Cerebellar nuclear complex (tissue), 1 donor: ENCODE data around the gene OR8G1.
"Not testable (repeated sequence)": the region's sequence is repeated elsewhere in the genome, so short reads cannot be mapped to it uniquely, and the experiment has no call there.

ENCODE experiments used
- DNase-seq, 2 experiments: peaks; one replicate each; lab custom pipeline; 2025; lab: John Stamatoyannopoulos, UW

Gene OR8G1

GRCh38 chr11:124240621-124241397, at the start of gene OR8G1:
OR8G1 (plus strand) TSS chr11:124241095; CDS start chr11:124249676, 8,581 bp downstream.
- DNase-seq, result no peak

DNA sequence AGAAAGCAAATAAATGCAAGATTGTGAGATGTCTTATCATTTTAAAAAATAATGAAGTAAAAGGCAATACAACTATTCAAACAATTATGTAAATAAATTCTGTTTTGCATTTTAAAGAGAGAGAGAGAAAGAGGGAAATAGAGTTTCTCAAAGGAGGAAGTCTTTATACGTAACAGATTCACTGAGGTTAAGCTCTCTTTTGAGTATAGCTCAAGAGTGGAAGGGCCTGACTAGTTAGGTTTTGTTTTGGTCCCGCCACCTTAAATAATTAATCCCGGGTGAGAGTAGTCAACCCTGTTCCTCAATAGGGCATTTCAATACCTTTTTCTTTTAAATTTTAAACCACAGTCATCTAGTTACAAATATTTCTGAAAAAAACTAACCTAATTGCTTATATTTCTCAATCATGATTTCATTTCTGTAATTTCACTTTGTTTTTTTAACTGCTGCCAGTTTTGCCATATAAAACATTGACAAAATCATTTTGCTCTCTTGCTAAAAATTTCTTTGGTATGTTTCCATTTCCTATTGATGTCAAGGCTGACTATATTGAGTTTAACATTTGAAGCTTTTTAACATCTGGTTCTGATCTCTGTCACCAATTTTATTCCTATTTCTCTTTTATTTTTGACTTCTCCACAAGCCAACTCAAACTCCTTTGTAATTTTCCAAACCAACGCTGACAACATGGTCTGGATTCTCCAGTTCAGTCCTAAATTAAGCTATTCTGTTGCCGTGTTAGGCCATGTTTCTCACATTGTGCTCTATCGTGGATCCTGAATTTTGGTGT, 47.5 kb upstream of the OR8G1 start:
- no peak for DNase-seq

DNA sequence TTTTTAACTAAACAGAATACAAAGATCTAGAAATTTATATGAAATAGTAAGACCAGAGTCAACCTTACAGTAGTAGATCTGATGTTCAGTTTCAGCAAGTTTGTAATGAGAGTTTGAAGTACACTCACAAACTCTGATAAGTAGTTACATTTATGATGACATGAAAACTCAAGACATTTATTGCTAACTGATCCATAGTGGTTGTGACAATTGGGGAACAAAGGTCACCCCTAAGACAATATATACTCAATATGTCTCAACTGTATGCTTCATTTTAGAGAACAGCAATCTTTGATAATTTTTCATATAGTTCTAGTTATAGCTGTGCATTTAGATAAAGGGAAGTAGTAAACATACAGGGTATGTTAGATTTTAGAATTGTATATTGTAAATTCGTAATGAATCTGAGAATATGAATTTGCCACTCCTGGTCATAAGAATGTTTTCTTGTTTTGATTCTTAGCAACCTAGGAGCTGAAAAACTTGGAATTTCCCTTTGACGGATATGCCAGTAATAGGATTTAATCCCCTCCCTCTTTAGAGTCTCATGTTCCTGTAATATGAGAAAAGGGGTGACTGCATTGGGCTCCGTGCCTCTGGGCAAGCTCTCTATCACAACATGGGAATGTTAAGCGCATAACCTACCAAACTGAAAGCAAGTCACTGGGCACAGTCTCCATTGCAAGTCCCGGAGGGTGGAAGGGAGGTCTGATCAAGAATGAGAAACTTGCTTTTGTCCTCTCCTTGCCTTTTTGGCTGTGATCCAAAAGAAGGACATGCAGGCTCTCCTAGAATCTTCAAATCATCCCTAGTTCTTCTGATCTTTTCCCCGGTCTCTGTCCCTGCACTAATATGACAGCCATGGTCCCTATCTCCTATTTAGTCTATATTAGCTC, 46.4 kb upstream of the OR8G1 start:
- DNase-seq, result no peak

DNA sequence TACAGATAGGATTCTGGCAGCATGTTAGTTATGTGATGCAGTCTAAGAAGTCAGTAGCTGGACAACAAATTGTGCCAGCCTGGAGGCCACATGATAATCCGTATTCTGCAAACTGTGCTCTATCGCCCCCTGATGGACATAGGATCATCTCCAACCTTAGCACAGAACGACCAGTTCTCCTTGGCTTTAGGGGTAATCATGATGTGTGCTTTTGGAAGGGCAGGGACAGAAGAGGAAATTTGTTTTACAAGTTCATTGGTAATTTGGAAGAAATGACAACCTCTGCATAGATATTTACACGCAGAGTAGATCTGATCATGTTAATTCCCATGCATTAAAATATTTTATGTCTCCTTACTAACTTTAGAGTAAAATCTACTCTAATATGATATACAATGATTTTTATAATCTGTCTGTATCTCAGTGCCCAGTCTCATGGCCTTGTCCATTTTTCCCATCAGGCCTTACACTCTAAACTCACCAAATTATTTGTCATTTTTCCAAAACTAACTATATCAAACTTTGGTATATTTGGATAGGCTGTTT, 45.6 kb upstream of the OR8G1 start:
- DNase-seq, result no peak

GRCh38 chr11:124197999-124198398, 42.9 kb upstream of the OR8G1 start:
- no peak for DNase-seq

GRCh38 chr11:124198897-124199296, 42.0 kb upstream of the OR8G1 start:
- no peak for DNase-seq

GRCh38 chr11:124199702-124200101, 41.2 kb upstream of the OR8G1 start:
- no peak for DNase-seq

GRCh38 chr11:124200671-124201070, 40.2 kb upstream of the OR8G1 start:
- no peak for DNase-seq

DNA sequence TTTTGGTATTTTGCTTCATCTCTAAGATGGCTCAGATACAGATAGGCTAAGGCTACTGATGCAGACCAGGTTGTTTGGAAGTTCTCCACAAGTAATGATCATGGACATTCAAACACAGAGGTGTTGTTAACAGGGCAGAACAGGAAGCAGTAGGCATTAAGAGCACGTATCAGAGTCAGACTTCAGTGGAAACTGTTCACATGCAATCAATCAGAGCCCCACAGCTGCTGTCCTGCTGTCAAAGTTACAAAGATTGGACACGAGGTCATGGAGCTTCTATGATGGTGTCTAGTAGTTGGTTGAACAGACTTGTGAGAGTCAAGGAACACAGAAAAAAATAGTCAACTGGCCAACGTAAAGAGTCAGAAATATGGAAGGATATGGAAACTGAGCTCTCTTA, 37.9 kb upstream of the OR8G1 start:
- no peak for DNase-seq

DNA sequence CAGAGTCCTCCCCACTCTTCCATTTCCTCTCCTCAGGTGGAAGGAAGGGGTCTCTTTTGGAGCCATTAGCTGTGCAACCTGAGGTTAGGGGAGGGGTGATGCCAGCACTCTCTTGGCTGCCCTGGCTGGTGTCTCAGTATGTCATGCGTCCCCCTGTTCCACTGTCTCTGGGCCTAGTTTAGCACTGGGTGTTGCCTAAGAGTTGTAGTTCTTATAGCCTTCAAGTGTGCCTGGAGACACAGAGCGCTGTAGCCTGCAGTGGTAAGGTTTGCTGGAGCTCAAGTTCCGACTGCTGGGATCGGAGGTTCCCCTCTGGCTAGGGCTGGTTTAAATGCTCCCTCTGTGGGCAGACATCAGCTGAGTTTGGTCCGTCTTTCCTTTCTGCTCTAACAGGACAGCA, 36.9 kb upstream of the OR8G1 start:
- DNase-seq, result no peak

- no peak for DNase-seq
These were observed 33.6 kb upstream of the OR8G1 start for GRCh38 chr11:124207102-124207792.

DNA sequence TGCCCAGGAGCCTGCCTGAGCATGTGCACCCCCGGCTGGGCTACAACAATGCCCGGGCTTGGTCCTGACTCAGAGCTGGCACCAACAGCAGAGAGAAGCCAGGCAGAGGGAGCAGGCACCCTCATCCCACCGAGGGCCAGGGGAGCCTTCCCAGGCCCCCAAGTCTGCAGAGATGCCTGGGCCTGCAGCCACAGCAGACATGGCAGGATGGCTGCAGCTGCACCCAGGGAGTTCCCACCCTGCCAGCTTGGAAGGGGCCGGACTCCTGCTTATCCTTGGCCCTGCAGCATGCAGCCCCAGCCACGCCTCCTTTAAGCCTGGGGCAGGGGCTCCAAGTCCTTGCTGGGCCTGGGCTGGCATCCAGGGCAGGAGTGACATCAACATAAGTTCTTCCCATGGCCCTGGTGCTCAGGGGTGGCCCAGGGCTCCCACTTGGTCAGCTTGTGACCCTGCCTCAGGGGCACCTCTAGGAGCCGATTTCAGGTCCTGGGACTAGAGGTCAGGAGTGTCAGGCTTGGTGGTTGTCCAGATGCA, 31.0 kb upstream of the OR8G1 start:
- no peak for DNase-seq

- no peak for DNase-seq
These were observed 30.5 kb upstream of the OR8G1 start for GRCh38 chr11:124210421-124210820.

GRCh38 chr11:124211321-124211720, 29.6 kb upstream of the OR8G1 start:
- no peak for DNase-seq

- DNase-seq, result no peak
These were observed 26.9 kb upstream of the OR8G1 start for GRCh38 chr11:124214027-124214426.

DNA sequence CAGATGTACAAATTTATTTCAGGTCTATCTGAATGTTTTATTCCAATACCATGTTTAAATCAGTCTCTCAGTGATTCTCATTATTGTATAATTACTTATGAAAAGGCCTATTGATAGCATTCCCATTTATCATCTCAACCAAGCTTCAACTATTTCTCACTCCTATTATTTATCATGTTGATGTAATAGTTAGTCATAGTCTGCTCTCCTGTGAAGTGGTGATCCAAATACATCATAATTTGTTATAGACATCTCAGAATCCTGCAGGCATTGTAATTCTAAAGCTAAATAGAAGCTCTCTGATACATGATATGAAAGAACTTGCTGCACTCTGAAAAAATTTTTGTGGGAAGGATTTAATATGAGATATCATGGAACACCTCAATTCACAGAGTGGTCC, 21.8 kb upstream of the OR8G1 start:
- DNase-seq, result no peak

DNA sequence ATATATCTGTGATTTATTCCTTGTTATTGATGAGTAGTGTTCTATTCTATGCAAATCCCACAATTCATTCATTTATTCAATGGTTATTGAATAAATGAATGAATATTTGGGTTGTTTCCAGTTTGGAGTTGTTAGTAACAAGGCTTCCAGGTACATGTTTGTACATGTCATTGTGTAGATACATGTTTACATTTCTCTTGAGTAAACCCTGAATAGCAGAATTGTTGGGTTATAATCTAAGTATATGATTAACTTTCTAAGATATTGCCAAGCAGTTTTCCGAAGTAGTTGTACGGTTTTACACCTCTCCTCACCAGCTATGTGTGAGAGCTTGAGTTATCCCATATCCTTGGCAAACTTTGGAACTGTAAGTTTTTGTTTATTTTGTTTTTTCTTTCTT, 18.5 kb upstream of the OR8G1 start:
- DNase-seq, result no peak

GRCh38 chr11:124224618-124225423, 16.1 kb upstream of the OR8G1 start:
- DNase-seq, result not testable (repeated sequence)

- DNase-seq, result no peak
These were observed 15.4 kb upstream of the OR8G1 start for GRCh38 chr11:124225471-124225870.

DNA sequence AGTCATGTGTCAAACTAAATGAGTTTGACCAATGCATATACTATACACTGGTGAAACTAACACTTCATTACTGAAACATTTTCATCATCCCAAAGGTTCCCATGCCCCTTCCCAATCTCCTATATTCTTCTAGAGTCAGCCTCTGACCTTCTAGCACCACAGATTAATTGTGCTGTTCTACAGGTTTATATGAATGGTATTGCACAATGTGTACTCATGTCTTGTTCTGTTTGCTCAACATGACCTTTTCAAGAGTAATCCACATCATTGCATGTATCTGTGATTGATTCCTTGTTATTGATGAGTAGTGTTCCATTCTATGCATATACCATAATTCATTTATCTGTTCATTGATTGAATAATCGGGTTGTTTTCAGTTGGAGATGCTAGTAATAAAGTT, 7.5 kb upstream of the OR8G1 start:
- no peak for DNase-seq
